ENCODE data around the gene RAB40B.
A peak's percentile ranks its signal among the peaks of the same experiment; 100 is the strongest.

RAB40B gene

DNA sequence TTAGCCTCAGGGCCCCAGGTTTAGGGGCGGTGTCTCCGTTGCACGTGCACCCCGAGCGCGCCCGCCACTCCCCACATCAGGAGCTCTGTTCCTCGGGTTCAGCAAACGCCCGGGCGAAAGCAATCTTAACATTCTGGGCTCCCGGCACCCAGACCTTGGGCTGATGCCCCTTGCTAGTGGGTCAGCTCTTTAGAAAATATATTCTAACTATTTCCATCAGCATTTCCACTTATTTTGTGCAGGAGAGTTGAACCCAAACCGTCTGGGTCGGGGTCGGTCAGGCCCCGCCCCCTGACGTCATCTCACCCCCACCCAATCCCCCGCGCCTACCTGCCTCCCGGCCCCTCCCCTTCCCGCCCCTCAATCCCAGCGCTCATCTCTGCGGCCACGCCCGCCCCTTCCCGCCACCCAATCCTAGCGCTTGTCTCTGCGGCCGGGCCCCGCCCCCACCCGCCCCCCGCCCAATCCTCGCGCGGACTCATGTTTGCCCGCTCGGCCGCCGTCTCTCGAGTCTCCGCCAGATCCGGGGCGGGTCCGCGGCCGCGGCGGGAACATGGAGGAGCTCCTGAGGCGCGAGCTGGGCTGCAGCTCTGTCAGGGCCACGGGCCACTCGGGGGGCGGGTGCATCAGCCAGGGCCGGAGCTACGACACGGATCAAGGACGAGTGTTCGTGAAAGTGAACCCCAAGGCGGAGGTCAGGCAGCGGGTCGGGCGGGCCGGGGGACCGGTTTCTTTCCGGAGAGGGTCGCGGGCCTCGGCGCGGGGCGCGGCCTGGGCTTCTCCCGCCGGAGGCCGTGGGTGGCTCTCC, 17.9 kb upstream of the RAB40B start, which contains the start of gene FN3KRP:
FN3KRP (plus strand) TSS at position 504 of the 808 bp plus-strand sequence; CDS start at position 554, 50 bp downstream.
- DNase-seq (ENCODE audit: low read depth): peak; percentile 93

DNA sequence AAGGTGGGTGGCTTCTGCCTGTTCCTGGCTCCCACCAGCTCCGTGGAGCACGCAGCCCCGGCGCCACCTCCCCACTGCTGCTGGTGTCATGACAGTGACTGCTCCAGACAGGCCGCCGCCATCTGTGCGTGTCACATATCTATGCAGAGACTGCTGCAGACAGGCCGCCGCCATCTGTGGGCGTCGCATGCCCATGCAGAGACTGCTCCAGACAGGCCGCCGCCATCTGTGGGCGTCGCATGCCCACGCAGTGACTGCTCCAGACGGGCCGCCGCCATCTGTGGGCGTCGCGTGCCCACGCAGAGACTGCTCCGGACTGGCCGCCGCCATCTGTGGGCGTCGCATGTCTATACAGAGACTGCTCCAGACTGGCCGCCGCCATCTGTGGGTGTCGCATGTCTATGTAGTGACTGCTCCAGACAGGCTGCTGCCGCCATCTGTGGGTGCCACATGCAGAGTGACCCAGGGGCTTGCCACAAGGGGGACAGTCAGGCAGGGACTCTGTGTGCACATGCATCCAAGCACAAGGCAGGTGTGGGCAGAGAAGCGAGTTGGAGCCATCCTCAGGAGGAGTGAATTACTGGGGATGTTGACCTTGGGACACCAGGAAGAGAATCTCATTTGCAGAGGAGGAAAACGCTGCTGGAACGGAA, 14.7 kb upstream of the RAB40B start:
- no peak for DNase-seq (ENCODE audit: low read depth)

- DNase-seq (ENCODE audit: low read depth): no peak
These were observed 12.2 kb upstream of the RAB40B start for GRCh38 chr17:82710499-82711232.

DNA sequence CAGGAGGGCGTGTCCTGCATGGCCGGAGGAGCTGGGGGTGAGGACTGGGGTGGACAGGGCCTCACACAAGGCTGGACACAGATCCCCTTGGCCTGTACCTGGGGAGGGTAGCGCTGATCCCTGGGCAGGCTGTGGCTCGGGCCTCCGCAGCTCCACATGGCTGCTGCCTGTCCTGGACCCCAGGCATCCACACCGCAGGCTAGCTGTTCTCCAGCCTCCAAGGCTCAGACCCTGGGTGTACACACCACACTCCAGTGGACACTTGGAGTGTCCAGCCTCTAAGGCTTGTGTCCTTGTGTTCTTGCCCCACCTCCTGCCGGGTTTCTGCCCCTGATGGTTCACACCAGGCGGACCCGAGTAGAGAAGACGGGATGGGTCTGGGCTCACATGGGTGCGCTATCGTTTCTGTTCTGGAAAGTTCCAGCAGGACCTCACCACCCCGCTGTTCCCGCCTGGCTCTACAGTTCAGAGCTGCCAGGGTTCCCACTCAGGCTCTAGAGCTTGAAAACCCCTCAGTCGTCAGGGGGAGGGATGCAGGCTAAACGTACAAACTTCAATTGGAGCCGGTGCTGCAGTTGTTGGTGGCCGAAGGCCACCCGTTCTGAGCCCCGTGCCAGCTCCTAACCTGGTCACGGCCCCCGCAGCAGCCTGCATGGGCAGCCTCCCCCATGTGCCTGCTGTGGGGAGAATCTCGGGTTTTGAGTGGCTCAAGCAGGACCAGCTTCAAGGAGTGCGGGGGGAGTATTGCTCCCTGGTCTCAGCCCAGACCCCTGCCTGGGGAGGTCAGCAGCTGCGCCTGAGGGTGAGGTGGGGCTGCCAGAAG, 11.4 kb upstream of the RAB40B start:
- DNase-seq (ENCODE audit: low read depth): no peak

GRCh38 chr17:82709024-82709675, 10.7 kb upstream of the RAB40B start:
- DNase-seq (ENCODE audit: low read depth): no peak

DNA sequence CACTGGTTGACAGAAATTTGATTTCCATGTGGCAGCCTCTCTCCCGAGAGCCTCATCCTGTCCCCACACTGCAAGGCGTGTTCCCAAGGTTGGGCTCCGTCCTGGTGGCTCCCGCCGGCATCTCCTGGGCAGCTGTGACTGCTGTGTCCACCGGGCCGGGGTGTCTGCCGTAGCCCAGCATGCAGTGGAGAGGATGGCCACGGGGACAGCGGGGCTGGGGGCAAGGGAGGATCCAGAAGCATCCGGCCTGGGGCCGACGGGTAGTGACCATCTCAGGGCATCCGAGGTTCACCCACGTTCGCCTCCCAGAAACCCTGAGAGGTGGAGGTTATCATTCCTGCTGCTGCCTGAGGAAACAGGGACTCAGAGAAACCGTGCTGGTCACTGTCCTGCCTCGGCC, 7.3 kb upstream of the RAB40B start:
- DNase-seq (ENCODE audit: low read depth): no peak

- no peak for DNase-seq (ENCODE audit: low read depth)
These were observed 6.4 kb upstream of the RAB40B start for GRCh38 chr17:82704886-82705285.

DNA sequence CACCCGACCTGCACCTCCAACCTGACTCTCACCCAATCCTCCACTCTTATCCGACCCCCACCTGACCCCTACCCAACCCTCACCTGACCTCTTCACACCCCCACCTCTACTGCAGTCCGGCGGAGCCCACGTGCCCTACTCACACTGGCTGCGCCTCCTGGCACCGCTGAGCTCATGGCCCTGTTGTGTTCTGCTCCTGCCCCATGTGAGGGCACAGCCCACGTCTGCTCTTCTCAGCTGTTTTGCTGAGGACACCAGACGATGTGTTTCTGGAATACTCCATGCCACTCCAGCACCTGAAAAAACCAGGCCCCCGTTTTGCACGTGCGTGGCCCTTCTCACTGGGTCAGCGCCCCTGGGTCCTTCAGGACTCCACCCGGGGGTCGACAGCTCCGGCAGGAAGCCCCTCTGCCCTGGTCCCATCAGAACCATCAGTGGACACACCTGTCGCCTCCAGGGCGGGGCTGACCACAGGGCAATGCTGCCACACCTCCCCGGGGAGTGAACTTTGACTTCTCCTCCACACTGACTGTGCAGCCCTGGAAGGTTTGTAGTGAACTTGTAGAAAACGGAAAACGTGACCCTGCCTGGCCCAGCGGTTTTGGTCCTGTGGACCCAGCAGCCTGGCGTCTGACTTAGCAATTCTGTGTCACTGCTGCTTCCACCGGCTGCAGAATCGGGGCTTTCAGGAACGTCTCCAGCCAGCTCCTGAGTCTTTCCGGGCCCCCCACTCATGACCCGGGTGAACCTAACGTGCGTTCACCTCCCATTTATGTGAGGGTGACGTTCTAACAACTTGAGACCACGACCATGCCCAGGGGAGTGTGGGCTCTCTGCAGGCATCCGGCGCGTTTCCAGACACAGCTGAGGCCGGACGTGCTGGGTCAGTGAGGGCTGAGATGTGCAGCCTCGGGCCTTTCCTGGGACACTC, 5.7 kb upstream of the RAB40B start:
- no peak for DNase-seq (ENCODE audit: low read depth)

- no peak for DNase-seq (ENCODE audit: low read depth)
These were observed 4.7 kb upstream of the RAB40B start for GRCh38 chr17:82703036-82703745.

DNA sequence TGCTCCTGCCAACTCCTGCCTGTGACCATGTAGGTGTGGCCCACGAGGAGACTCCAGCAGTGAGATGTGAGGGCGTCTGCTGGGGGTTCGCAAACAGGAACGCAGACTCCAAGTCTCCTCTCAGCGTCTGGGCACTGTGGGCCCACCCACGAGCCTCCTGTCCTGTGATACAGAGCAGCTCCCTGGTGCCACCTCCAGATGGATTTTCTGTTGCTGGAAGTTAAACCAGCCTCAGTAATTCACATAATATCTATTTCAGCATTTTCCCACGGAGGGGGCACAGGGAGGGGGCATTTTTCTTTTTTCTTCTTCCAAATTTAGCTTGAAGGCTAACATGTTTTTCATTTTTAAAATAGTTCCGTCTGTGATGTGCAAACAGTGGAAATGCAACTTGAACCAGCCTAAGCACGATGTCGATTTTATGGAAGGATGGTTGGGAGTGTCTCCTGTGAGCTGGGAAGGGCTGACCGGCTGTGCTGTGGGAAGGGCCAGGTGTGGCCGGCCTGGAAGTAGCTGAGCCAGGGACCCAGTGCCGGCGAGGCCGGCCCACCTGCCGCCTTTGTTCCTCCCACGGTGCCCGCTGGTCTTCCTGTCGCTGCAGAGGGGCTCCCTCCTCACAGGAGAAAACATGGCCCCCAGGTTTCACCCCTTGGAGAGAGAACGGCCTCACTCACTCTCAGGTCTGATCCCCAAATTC, 3.9 kb upstream of the RAB40B start:
- no peak for DNase-seq (ENCODE audit: low read depth)

GRCh38 chr17:82699551-82699950, 1.1 kb upstream of the RAB40B start:
- no peak for DNase-seq (ENCODE audit: low read depth)

DNA sequence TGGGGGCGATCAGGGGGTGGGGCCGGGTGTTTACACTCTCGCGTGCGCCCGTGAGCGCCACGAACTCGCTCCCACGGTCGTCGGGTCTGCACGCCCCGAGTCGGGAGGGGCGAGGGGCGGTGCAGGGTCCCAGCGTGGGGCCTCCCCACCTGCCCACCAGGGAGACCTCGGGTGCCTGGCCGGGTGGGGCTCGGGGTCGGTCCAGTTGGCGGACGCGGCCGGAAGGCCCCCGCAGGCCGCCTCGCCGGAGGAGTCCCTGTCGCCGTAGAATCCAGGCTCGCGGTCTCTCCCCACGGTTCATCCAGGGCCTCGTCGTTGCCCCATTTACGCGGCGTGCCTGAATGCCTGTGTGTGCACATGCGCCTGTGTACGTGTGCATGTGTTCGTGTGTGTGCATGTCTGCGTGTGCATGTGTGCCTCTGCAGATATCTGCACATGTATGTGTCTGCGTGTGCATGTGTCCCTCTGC, 510 bp upstream of the RAB40B start:
- DNase-seq (ENCODE audit: low read depth): no peak

DNA sequence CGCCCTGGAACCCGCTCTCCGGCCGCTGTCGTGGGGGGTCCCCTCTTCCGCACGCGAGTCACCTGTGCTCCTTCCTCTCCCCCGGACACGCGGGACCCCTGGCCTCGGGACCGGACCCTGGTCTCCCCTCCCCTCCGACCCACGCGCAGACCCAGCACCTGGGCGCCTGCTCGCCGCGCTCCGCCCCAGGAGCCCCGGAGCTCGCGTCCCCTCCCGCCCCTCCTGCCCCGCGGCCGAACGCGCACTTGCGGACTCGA, 762 bp downstream of the RAB40B start:
- no peak for DNase-seq (ENCODE audit: low read depth)

DNA sequence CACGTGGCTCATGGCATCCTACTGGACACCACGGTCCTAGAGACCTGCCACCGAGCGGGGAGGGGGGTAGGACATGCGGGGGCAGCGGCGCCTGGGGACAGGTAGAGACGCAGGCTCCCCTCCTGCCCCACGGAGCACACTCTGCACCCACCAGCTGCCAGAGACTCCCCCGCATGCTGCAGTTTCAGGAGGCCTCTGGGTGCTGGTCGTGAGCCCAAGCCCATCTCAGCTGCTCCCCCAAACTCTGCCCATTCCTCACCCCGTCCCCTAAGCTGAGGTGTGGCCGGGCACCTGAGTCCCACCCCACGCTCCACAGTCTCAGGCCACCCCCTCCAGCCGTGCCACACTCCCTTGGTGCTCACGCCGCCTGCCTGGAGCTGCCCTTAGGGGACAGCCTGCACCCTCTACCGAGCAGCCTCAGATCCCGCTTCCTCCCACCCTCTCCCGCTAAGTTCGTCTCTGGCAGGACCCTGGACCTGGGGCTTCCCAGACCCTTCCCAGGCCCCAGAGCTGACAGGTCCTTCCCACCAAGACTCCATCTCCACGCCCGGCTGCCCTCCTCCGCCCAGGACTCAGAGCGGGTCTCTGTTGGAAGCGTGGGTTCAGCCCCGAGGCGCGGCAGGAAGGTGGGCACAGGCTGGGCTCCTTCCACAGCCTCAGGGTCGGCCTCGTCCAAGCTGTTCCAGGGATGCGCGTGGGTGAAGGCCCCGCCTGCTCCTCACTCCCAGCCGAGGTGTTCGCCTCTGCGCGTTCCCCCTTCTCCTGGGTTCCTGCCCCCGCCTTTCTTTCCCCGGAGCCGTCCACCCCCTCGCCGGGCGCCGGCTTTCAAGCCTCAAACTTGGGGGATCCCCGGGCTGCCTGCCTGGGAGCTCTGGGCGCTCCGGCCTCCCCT, 1.3 kb downstream of the RAB40B start:
- no peak for DNase-seq (ENCODE audit: low read depth)

- DNase-seq (ENCODE audit: low read depth): no peak
These were observed 2.2 kb downstream of the RAB40B start for GRCh38 chr17:82696259-82696658.

DNA sequence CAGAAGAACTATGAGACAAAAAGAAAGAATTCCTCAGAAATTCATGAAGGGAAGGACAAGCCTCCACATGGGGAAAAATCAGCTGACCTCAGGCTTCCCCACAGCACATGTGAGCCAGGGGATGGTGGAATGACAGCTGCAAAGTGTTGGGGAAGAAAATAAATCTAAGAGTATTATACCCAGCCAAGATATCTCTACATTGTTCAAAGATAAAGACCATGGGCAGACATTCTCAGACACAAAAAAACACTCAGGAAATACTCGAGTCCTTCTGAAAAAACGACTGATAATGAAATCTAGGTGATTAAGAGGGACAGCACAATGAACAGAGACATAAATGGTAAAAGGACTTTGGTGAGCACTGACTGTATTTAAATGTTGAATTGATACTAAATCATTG, 3.9 kb downstream of the RAB40B start:
- no peak for DNase-seq (ENCODE audit: low read depth)

DNA sequence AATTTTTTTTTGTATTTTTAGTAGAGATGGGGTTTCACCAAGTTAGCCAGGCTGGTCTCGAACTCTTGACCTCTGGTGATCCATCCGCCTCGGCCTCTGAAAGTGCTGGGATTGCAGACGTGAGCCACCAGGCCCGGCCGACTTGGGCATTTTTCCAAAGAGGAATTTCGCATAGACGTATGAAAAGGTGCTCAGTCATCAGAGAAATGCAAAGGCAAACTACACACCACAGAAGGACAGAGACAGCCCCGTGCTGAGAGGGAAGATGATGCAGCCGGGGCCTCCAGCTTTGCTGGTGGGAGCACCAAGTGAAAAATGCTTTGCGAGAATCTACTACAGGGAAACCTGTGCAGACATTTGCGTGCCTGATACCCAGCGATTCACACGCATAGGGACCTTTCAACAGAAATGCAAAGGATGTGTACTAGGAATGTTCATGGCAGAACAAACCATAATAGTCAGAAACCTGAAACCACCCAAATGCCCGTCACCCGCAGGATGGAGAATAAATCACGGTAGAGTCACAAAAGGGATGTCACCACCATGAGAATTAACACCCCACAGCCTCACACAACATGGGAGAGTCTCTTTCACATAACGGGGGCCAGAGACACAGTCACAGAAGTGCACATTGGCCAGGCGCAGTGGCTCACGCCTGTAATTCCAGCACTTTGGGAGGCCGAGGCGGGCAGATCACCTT, 5.2 kb downstream of the RAB40B start:
- no peak for DNase-seq (ENCODE audit: low read depth)

All from T follicular helper cell (primary cell).